DOHH2 (cell line): ENCODE data around the gene F2RL3.

ENCODE experiments used
- H3F3A ChIP-seq: fragments of 200-600 bp; sonication (generic), shearing (Covaris generic); 2 replicates; pipeline ENCODE4 v1.6.0; 2016; ENCODE audit warnings: antibody characterized with exemption, mild to moderate bottlenecking; ENCODE audit not compliant: control insufficient read depth, insufficient read depth
- H3K27ac ChIP-seq: fragments of 200-600 bp; sonication (generic); 2 replicates; pipeline ENCODE4 v1.5.1; 2014; ENCODE audit warnings: low read depth, mild to moderate bottlenecking, low read length, moderate library complexity
- H3K27me3 ChIP-seq: fragments of 200-600 bp; sonication (generic); 2 replicates; pipeline ENCODE4 v1.6.1; 2014; ENCODE audit warnings: mild to moderate bottlenecking, low read length, mixed read lengths; ENCODE audit not compliant: control insufficient read depth
- H3K36me3 ChIP-seq: fragments of 200-600 bp; sonication (generic); 2 replicates; pipeline ENCODE4 v1.6.1; 2014; ENCODE audit warnings: mild to moderate bottlenecking, low read length, moderate library complexity, mixed read lengths; ENCODE audit not compliant: control insufficient read depth
- H3K4me1 ChIP-seq: fragments of 200-600 bp; sonication (generic); 2 replicates; pipeline ENCODE4 v1.6.1; 2014; ENCODE audit warnings: mild to moderate bottlenecking, low read length, mixed read lengths; ENCODE audit not compliant: control insufficient read depth
- H3K4me2 ChIP-seq: fragments of 200-600 bp; sonication (generic); 2 replicates; pipeline ENCODE4 v1.6.0; 2014; ENCODE audit warnings: mild to moderate bottlenecking, low read length, moderate library complexity
- H3K4me3 ChIP-seq: fragments of 200-600 bp; sonication (generic); 2 replicates; pipeline ENCODE4 v1.5.1; 2014; ENCODE audit warnings: mild to moderate bottlenecking, low read length, mixed read lengths
- H3K79me2 ChIP-seq: fragments of 200-600 bp; sonication (generic); 2 replicates; pipeline ENCODE4 v1.6.1; 2014; ENCODE audit warnings: mild to moderate bottlenecking, low read length, mixed read lengths; ENCODE audit not compliant: control insufficient read depth
- H3K9me2 ChIP-seq: fragments of 200-600 bp; sonication (generic); replicated peaks from 2 replicates; pipeline ENCODE4 v1.6.1; 2014; ENCODE audit warnings: mild to moderate bottlenecking, low read length, mixed read lengths; ENCODE audit not compliant: control insufficient read depth
- H3K9me3 ChIP-seq: fragments of 200-600 bp; sonication (generic); 2 replicates; pipeline ENCODE4 v1.6.1; 2014; ENCODE audit warnings: antibody characterized with exemption, low read length, mixed read lengths; ENCODE audit not compliant: control insufficient read depth, insufficient read depth
- H4K20me1 ChIP-seq: fragments of 200-600 bp; sonication (generic); 2 replicates; pipeline ENCODE4 v1.6.0; 2014; ENCODE audit warnings: low read depth, mild to moderate bottlenecking, antibody characterized with exemption, low read length, moderate library complexity; ENCODE audit not compliant: control insufficient read depth, insufficient read depth
- EZH2phosphoT487 ChIP-seq: fragments of 200-600 bp; sonication (generic); IDR thresholded peaks from 2 replicates; pipeline ENCODE4 v1.6.1; 2017; ENCODE audit warnings: borderline replicate concordance, mild to moderate bottlenecking, antibody characterized with exemption, low read length, moderate library complexity, mixed read lengths
- TF ChIP-seq, protein P1 (sequence below): fragments of 200-600 bp; sonication (generic); IDR thresholded peaks from one replicate; pipeline ENCODE4 v1.5.1; 2014; ENCODE audit warnings: antibody characterized with exemption, mild to moderate bottlenecking, low read depth, low read length; ENCODE audit not compliant: poor library complexity, severe bottlenecking

F2RL3 gene

DNA sequence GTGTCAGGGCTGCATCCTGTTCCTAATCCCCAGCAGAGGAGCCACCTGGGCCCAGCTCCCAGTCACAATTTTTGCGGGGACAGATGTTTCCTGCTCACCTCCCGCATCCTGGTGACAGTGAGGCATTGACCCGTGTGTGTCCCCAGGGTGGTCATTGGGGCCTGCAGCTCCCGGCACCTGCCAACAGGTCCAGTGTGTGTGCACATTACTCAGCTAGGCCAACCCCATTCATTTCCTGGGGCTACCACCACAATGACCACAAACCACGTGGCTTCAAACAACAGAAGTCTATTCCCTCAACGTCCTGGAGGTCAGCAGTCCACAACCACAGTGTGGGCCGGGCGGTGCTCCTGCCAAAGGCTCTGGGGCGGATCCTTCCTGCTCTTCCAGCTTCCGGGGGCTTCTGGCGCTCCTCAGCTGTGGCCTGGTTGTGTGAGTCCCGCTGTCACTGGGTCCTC lies 11.9 kb upstream of the F2RL3 start:
- peaks cover 18% of the 10 kb centered on the region; the same call in 1 of the 2 replicates for H3K9me3 ChIP-seq
- no peak for TF ChIP-seq EZH2phosphoT487
- TF ChIP-seq, protein P1, sequence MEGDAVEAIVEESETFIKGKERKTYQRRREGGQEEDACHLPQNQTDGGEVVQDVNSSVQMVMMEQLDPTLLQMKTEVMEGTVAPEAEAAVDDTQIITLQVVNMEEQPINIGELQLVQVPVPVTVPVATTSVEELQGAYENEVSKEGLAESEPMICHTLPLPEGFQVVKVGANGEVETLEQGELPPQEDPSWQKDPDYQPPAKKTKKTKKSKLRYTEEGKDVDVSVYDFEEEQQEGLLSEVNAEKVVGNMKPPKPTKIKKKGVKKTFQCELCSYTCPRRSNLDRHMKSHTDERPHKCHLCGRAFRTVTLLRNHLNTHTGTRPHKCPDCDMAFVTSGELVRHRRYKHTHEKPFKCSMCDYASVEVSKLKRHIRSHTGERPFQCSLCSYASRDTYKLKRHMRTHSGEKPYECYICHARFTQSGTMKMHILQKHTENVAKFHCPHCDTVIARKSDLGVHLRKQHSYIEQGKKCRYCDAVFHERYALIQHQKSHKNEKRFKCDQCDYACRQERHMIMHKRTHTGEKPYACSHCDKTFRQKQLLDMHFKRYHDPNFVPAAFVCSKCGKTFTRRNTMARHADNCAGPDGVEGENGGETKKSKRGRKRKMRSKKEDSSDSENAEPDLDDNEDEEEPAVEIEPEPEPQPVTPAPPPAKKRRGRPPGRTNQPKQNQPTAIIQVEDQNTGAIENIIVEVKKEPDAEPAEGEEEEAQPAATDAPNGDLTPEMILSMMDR, result no peak
- H3K27ac ChIP-seq, result no peak overlapping the region
- H3F3A ChIP-seq, result no peaks in the 10 kb centered on the region
- H3K79me2 ChIP-seq, result peaks cover 32% of the 10 kb centered on the region
- H3K27me3 ChIP-seq, result no peaks in the 10 kb centered on the region
- H3K4me3 ChIP-seq, result no peak overlapping the region
- H3K4me1 ChIP-seq, result peaks cover 7% of the 10 kb centered on the region
- no peaks in the 10 kb centered on the region for H3K9me2 ChIP-seq
- no peaks in the 10 kb centered on the region for H4K20me1 ChIP-seq
- H3K4me2 ChIP-seq, result no peak overlapping the region
- H3K36me3 ChIP-seq, result peaks cover 76% of the 10 kb centered on the region

DNA sequence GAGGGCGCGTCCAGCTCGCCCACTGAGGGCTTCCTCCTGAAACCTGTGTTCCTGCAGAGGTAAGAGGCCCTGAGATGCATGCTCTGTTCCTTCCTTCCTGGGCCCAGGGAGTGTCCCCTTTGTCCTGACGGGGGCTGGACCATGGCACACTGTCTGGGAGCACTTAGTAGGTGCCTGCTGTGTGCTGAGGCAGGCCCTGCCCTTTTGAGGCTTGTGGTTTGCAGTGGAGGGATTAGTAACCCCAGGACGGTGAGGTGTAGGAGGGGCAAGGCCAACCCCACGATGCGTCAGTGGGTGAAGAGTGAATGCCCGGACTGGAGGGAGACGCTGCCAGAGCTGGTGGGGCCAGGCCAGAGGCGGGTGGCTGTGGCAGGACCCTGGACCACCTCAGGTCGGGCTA lies 11.2 kb upstream of the F2RL3 start:
- H3K27ac ChIP-seq, result no peak overlapping the region
- H3K9me3 ChIP-seq, result peaks cover 18% of the 10 kb centered on the region; the same call in 1 of the 2 replicates
- peaks cover 7% of the 10 kb centered on the region for H3K4me1 ChIP-seq
- no peaks in the 10 kb centered on the region for H3K9me2 ChIP-seq
- H3K27me3 ChIP-seq, result no peaks in the 10 kb centered on the region
- peaks cover 32% of the 10 kb centered on the region for H3K79me2 ChIP-seq
- H3K4me3 ChIP-seq, result no peak overlapping the region
- no peaks in the 10 kb centered on the region for H4K20me1 ChIP-seq
- H3K4me2 ChIP-seq, result no peak overlapping the region
- H3F3A ChIP-seq, result no peaks in the 10 kb centered on the region
- peaks cover 71% of the 10 kb centered on the region for H3K36me3 ChIP-seq
- TF ChIP-seq, protein P1, result no peak
- no peak for TF ChIP-seq EZH2phosphoT487

DNA sequence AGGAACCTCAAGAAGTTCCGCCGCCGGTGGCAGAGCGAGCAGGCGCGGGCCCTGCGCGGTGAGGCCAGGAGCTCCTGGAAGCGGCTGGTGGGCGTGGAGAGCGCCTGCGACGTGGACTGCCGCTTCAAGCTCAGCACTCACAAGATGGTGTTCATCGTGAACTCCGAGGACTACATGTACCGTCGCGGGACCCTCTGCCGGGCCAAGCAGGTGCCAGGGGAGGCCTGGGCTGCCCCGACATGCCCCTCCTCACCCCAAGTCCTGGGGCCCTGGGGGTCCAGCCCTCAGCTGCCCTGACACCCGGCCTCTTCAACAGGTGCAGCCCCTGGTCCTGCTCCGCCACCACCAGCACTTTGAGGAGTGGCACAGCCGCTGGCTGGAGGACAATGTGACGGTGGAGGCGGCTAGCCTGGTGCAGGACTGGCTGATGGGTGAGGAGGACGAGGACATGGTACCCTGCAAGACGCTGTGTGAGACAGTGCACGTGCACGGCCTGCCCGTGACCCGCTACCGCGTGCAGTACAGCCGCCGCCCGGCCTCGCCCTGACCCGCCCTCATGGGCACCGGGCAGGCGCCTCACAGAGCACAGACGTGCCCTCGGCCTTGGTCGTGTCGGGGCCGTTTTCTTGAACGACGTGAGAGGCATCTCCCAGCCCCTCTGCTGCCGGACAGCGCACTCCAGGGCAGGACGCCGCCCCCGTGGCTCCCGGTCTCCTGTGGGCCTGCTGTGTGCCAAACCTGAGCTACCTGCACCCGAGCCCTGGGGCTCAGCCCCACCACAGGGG lies 10.4 kb upstream of the F2RL3 start:
- H3K9me3 ChIP-seq, result peaks cover 18% of the 10 kb centered on the region; the same call in 1 of the 2 replicates
- H4K20me1 ChIP-seq, result no peaks in the 10 kb centered on the region
- peaks cover 24% of the 10 kb centered on the region for H3K79me2 ChIP-seq
- peaks cover 7% of the 10 kb centered on the region for H3K4me1 ChIP-seq
- no peak overlapping the region for H3K4me2 ChIP-seq
- no peak overlapping the region for H3K27ac ChIP-seq
- H3K4me3 ChIP-seq, result no peak overlapping the region
- no peaks in the 10 kb centered on the region for H3K27me3 ChIP-seq
- H3K36me3 ChIP-seq, result peaks cover 63% of the 10 kb centered on the region
- TF ChIP-seq EZH2phosphoT487, result no peak
- TF ChIP-seq, protein P1, result no peak
- H3K9me2 ChIP-seq, result no peaks in the 10 kb centered on the region
- no peaks in the 10 kb centered on the region for H3F3A ChIP-seq
